Retinal pigment epithelial cell (primary cell): ENCODE measurements around the gene IER3IP1.

Source experiments
- DNase-seq: peaks from one replicate; pipeline ENCODE4 v3.0.0-alpha.2; 2010; ENCODE audit warnings: low read depth
- H3K4me3 ChIP-seq: 2 replicates; pipeline ENCODE4 v1.5.1; 2011; ENCODE audit warnings: mild to moderate bottlenecking, low read length, control low read depth, moderate library complexity
- TF ChIP-seq, protein P1 (sequence below): conservative IDR thresholded peaks from 2 replicates; pipeline ENCODE4 v1.5.1; 2011; ENCODE audit warnings: low read depth, low read length, control low read depth, inconsistent platforms

IER3IP1 gene

DNA sequence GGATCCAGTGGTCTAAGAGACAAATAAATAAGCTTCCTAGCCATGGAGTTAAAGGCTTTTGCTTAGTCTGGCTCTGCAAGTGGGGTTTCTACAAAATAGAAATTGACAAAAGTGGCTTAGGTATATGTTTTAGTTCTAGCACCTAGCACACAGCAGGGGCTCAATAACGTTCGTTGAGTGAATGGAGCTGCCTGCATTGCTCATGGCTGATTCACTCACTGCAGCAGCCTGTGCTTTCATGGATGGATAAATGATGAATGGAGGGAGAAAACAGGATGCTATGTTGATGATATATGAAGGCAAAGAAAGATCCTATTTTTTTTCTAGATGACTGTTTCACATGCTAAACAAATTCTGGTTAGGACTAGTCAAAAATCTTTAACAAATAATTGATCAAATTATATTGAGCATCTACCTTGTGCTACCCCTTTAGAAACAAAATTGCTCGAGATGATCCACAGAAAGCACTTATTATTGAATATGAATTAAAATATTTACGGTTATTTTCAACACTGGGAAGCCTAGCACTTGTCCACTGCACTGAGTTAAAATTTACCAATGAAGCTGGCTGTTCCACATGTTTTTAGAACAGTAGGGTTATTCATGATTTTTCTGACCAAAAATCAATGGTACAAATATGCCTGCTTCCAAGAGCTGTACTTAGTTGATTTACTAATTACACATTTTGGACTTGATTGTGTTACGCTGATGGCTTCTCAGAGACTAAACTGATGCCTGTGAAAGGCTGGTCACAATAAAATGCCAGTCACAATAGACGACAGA, 65.5 kb downstream of the IER3IP1 start:
- TF ChIP-seq, protein P1, sequence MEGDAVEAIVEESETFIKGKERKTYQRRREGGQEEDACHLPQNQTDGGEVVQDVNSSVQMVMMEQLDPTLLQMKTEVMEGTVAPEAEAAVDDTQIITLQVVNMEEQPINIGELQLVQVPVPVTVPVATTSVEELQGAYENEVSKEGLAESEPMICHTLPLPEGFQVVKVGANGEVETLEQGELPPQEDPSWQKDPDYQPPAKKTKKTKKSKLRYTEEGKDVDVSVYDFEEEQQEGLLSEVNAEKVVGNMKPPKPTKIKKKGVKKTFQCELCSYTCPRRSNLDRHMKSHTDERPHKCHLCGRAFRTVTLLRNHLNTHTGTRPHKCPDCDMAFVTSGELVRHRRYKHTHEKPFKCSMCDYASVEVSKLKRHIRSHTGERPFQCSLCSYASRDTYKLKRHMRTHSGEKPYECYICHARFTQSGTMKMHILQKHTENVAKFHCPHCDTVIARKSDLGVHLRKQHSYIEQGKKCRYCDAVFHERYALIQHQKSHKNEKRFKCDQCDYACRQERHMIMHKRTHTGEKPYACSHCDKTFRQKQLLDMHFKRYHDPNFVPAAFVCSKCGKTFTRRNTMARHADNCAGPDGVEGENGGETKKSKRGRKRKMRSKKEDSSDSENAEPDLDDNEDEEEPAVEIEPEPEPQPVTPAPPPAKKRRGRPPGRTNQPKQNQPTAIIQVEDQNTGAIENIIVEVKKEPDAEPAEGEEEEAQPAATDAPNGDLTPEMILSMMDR = no peak
- no peak for DNase-seq
- no peak overlapping the region for H3K4me3 ChIP-seq

DNA sequence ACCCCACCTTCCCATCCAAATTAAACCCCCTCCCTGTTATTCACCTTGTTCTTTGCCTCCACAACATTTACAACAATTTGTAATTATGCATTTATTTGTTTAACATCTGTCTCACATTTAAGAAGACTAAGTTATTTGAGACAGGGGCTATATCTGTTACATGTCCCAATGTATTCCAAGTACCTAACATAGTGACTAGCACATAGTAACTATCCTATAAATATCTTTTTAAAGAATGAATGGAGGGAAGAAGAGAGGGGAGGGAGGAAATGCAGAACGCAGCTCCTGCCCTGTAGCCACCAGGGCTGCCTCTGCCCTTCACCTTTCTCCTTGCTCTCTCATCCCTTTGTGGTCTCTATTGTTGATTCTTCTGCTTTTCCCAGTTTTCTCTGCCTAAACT, 66.4 kb downstream of the IER3IP1 start:
- H3K4me3 ChIP-seq = no peak overlapping the region
- DNase-seq = no peak
- TF ChIP-seq, protein P1 = no peak

DNA sequence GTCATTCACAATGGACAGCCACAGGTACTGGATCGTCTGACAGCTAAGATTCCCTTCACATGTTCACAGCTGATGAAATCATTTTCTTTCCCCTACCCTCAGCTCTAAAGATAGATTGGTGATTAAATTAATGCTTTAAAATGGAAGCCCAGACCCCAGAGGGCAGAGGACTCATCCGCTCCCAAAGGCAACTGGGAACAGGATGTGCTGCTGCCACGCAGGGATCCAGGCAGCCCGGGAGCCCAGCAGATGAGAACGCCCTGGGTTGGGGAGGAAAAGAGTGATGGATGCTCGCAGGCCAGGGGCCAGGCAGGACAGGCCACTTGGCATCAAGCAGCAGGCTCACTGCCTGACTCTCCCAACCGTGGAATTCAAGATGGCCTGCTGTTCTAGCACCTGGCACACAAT, 67.2 kb downstream of the IER3IP1 start:
- TF ChIP-seq, protein P1 = no peak
- H3K4me3 ChIP-seq = no peak overlapping the region
- DNase-seq = no peak

DNA sequence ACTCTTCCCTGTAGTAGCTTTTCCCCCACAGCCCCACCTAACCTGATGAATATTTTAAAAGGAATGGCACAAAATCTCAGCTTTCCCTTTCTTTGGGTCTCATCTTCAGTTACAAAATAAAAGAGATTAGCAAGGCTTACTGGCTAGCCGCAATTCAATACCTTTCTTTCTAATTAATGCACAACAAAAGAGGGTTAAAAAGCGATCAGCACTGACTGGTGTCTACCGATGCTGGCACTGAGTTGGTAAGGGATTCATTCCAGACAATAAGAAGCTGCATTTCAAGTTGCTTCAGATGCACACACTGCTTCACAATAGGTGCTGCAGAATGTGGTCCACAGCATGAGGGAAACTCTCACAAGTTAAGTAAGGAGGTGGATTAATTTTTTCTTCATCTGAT, 67.8 kb downstream of the IER3IP1 start:
- DNase-seq = no peak
- no peak overlapping the region for H3K4me3 ChIP-seq
- TF ChIP-seq, protein P1 = no peak
